ENCODE data around the gene LAMC1.

Gene LAMC1

DNA sequence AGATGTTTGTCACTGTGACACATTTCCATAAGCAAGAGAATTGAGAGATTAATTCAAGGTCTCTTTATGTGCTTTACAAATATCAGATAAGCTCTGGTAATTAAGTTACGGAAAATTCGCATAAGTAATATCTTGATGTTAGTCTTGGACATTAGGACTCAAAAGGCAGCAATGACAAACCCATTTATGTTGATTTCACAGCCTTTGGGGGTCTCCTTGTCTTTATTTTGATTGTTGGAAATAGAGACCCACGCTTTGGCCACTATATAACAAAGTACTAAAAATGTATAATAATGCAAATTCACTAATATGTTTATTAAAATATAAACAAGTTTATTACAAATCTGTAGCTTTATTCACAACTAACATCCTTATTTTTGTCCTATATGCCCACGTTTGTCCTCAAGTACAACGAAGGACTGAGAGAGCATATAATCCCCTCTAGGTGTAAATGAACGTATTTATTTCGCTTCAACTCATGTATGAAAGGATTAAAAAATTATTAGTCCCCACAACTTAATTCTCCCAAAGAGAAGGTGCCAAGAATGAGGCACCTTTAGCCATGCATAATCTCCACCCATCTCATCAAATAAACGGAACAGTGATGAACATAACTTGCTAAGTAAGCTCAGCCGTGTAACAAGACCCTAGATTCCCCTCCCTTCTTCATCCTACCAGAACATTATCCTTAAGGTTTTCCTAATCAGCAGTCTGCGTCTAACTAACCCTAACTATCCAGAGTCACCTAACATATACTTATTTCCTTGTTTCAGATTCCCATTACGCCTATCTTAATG is 1.6 kb upstream of the LAMC1 start:
- DNase-seq, result no peak

DNA sequence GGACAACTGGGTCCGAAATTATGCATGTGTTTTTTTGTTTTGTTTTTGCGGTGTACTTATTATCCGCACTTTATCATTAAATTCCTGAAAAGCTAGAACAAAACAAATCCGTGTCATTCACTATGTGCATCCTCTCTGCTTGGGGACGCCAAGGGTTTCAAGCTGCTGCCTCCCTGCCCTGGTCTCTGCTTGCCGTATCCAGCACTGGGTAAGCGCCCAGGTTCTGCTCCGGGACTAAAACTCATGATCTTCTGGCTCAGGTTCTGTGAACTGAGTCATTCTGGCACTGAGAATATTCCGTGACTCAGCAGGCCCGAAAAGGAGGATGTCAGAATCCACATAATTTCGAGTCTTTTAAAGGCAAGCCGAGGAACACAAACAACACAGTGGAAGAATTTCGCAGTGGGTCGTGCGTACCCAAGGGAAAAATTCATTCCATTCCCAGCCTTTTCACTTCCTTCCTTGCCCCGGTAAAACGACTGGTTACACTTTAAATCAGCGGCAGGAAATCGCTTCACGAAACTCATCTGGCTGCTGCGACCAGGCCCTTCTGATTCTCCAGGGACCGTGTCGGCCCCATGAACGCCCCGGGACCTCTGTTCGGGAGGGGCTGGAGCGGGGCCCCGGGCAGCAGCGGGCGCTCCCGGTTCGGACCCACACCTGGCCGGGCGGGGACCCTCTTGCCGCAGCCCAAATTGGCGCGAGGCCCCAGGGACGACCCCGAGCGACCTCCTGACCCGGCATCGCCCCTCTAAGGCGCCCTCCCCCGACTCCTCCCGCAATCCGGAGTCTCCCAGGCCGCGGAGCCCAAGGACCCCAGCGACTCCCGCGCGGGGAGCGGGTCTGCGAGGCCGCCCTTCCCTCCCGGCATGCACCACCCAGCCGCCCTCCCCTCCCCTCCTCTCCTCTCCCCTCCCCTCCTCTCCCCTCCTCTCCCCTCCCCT is 746 bp upstream of the LAMC1 start:
- DNase-seq, result peak; percentile 98

DNA sequence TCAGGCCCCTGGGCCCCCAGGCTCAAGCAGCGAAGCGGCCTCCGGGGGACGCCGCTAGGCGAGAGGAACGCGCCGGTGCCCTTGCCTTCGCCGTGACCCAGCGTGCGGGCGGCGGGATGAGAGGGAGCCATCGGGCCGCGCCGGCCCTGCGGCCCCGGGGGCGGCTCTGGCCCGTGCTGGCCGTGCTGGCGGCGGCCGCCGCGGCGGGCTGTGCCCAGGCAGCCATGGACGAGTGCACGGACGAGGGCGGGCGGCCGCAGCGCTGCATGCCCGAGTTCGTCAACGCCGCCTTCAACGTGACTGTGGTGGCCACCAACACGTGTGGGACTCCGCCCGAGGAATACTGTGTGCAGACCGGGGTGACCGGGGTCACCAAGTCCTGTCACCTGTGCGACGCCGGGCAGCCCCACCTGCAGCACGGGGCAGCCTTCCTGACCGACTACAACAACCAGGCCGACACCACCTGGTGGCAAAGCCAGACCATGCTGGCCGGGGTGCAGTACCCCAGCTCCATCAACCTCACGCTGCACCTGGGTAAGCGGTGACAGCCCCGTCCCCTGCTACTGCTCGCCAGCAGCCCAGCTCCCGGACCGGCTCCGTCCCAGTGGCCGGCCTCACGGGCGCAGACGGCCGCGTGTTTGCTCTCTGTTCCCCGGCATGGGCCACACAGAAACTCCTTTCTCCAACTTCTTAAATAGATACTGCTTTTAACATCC is 539 bp downstream of the LAMC1 start:
- DNase-seq, result peak; percentile 43

DNA sequence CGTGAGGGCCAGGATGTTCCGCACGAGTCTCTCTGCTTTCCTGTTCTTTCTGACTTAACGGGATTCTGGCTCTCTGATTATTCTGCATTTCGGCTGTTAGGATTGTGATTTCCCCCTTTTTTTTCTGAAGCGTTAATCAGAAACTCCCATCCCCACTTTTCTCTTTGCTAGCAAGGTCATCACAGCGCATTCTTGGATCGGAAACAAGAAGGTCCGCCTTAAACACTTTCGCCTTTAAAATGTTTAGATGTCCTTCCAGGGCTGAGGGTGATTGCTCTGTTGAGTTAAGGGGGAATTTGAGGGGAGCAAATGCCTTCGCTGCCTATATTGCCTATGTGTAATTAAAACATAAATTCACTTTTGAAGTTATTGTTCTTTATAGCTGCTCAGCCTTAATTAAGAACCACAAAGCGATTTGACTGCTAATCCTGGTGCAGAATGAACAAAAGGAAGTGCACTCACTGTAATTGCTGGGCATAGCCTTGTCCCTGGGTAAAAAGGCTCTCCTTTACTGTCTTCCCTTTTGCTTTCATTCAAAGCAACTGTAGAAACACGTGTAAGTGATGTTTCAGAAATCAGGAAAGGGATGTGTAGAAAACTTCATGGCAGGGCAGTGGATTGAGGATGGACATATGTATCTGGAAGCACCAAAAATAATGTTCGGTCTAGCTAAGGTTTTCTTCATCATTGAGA is 1.2 kb downstream of the LAMC1 start:
- no peak for DNase-seq

DNA sequence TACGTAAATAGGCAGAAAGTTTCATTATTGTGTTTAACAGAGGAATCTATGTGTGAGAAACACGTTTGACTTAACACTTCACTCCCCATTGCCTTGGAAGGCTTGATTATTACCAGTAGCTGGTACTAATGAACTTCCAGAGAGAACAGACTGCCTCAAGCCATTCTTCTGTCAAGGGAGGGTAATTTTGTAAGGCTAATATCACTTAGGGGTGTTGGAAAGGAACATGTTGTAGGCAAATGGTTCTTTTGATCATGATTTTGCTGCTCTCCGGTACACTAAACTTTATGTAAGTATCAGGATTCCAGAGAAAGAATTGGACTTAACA is 1.8 kb downstream of the LAMC1 start:
- no peak for DNase-seq

DNA sequence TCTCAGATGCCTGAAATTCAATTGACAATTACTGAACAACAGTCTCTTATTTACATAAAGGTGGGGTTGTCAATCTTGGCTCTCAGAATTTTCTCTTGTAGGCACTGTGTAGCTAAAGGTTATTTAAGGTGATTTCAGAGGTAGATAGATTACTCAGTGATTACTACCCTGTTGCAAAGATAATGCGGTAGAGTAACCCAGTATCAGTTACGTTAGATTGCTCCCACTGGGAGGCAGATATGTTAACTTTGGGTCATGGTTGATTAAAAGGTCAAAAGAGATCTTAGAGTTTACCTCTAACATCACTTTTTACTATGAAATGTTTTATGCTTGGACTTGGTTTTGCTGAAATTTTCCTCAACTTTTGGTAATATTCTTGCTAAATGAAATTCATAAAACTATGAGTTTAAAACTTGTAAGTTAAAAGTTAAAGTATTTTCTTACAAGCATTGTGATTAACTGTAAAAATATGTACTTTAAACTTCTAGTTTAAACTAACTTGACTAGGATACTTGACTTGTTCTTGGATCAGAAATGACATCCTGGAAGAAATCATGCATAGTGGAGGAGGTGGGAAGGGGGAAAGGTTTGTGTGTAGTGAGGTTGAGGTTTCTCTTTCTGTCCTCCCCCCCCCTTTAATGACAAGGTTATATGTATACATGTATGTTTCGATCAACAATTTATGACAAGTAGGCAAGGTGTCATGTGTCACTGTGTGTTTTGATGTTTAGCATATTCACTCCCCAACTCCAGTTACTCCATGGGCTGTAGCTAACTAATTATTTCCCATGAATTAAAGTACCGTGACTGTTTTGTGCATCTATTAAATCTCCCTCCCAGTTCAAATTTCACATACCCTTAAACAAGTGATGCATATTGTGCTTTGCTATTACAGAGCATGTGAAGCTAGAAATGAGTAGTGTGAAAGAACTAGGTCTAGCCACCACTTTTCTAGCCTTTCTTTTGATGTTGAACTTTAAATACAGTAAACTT is 2.9 kb downstream of the LAMC1 start:
- DNase-seq, result no peak

DNA sequence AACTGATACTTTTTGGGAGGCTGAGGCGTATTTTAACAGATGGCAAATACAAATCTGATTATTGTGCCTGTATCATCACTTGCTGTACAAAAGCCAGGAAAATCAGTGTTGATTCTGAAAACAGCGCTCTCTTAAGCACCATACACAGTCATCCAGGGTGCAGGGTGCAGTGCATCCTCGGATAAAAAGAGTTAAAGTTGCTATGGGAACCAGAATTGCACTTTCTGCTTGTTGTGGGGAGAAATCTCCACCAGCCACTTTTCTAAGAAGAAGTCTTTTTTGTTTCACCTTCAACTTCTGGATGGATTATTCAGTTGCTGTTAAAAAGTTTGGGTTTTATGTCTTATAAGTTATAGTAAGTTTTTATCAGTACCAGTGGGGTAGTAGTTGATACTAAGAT is 3.8 kb downstream of the LAMC1 start:
- DNase-seq, result no peak

DNA sequence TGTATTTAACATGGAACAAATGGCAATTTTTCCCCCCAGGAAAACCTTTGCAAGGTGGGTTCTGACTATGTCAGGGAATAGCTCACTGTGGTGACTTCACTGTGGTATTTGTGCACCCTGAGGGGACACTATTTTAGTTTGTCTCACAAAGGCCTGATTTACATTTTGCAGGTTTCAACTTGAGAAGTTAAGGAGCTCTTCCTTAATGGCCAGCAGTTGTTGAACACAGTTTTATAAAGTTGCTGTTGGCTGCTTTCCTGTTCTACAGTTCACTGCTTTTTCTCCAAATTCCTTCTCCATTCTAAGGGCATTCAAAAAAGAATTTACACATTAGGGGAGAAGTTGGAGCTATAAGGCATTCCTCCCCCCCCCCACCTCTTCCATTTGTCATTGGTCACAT is 4.6 kb downstream of the LAMC1 start:
- DNase-seq, result no peak

DNA sequence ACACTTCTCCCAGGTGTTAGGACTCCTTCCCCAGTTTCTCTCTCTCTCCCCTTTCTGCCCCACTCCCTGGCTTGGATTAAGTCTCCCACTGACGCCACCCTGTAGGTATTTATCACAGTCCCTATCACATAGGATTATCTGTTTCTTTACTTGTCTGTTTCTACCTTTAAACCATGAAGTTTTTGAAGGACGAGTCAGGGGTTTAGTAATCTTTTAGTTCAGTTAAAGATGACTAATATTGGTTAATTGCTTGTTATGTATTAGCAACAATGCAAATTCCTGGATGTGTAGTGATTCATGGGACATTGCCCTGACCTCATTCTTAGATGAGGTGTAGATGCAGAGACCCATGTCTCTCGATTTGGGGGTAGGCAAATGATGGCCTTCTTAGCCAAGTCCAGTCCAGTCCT is 6.4 kb downstream of the LAMC1 start:
- peak; percentile 80 for DNase-seq

DNA sequence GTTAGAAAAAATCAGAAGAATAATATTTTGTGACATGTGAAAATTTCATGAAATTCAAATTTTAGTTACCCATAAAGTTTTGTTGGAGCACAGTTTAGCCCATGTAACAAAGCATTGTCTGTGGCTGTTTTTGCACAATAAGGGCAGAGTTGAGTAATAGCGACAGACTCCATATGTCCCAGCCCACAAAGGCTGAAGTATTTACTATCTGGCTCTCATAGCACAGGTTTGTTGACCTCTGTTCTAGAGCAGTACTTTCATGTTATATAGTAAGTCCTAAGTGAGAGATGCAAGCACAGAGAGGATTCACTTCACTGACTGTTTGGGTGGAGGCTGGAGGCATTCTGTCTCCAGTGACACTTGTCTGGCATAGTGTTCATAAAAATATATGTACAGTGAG is 6.8 kb downstream of the LAMC1 start:
- peak; percentile 57 for DNase-seq

DNA sequence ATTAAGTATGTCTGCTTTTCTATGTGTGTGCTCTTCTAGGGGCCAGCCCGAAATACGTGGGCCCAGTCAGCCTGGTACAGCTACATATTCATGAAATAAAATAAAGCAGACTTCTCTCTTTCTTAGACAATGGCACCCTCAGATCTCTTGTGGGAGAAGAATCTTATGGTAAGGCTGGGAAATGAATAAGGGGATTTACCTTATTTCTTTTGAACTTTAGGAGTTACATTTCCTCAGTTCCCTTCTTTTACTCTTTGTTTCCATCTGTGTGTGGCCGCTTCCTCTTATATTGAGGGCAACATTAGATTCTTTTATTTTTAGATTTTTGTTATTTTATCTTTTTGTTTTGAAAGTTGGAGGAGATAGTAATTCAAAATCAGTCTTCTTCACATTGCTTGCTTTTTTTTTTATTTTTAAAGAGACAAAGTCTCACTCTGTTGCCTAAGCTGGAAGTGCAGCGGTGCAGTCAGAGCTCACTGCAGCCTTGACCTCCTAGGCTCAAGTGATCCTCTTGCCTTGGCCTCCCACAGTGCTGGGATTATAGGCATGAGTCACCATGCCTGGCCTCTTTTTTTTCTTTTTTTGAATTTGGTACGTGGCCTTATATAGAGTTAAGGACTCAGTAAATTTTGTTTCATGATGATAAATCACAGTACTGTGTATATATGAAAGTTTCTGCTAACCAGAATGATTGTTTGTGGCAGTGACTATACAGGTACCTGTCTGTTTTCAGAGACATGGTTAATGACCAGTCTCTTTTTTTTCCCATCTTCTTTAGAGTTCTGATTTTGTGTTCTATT is 9.1 kb downstream of the LAMC1 start:
- DNase-seq, result peak; percentile 32

DNA sequence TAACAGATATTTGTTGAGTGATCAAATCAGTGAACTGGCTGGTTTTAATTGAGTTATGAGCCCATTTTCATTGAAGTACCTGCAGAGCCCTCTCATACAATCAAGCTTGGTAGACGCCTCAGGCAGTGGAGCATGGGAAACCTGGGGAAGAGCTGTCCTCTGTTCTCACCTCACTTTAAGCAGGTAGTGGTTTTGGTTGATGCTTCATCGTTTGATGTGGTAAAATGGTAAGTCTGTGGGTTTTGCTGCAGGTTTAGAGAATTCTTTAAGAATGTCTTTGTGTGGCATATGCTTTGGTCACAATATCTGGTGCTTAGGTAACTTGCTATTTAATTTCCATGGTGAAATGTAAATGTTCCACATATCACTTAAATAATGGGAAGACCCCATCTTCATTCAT is 10.0 kb downstream of the LAMC1 start:
- no peak for DNase-seq

DNA sequence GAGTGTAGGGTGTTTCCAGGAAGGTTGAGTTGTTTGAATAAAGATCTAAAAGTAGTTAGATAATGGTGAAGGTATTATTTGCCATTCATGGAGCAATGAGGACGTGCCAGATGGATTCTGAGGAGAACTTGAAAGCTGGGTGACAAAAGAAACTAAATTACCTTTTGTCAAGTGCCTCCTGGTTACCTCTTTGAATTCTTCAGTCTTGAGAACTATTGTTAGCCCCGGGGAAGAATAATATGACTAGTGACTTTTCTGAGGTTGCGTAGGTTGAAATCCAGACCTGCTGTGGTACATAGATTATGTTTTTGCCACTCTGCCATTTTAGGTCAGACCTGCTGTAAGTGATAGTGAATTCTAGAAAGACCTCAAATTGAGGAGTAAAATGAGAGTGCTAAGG is 11.5 kb downstream of the LAMC1 start:
- no peak for DNase-seq

DNA sequence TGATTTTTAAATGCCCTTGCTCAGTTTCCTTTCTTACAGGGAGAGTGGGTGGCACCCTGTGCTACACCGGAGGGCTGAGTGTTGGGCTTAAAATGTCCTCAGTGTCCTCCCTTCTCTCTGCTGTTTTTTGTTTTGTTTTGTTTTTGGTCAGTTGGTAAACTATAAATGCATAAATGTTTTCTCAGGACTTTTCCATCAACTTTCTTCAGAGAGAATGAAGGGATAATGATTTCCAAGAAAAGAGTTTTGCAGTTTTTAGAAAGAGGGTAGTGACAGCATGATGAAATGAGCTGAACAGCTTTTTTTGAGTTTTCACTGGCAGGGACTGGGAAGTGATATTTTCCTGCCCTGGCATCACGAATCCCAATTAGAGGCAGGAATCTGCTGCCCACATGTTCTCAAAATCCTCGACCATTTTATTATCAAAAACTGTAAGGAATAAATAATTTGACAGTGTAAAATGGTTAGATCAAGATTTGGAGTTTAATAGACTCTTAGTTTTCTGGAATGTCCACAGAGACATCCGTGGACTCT is 15.2 kb downstream of the LAMC1 start:
- DNase-seq, result no peak

DNA sequence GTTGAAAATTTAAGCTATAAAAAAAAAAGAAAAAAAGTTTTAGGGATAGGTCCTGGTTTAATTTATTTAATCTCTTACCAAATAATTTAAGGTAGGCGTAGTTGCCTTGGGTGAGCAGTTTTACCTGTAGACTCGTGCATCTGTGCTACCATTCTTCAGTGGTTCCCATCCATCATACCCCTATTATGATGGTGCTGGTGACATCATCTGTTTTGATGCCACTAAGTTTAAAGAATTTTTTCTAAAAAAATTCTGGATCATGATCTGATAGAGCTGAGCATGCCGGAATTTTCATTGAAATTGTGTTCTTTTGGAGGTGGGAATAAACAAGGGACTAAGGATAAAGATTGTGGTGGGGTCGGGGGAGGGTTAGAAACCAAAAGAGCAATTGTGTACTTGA is 15.7 kb downstream of the LAMC1 start:
- DNase-seq, result no peak

DNA sequence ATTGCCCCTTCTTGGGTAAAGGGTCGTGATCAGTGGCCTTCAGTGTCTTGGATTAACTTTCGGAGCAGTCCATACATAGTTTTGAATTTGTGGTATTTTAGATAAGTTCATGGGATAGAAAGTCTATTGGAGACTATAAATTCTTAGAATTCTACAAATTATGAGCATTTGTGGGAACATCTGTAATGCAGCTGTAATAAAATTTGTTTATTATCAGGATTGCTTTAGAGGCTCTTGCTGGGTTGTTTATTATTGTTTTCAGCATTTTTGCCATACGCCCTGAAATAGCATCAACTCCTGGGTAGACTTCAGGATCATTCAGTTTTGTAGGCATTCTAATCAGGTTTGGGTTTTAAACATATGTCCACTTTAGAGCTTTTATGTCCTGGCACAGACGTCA is 16.1 kb downstream of the LAMC1 start:
- DNase-seq, result no peak

DNA sequence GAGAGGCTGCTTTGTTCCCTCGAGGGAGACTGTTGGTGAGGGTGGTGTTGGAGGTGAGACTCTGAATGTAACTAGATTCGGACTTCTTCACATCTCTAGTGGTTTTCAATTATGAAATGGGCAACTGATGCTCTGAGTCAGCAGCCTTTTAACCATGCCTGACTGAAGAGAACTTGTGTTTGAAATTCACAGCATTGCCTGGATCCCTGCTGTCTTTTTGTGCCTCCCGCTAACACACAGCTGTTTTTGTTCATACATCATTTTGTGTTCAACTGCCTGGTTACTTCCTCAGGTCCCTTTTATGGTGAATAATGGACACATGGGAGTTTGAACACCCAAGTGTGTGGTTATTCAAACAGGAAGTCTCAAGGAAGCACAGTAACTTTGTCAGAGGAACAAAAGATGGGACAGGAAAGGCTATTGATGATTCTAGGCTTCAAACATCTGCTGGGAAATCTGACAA is 16.8 kb downstream of the LAMC1 start:
- peak; percentile 91 for DNase-seq

DNA sequence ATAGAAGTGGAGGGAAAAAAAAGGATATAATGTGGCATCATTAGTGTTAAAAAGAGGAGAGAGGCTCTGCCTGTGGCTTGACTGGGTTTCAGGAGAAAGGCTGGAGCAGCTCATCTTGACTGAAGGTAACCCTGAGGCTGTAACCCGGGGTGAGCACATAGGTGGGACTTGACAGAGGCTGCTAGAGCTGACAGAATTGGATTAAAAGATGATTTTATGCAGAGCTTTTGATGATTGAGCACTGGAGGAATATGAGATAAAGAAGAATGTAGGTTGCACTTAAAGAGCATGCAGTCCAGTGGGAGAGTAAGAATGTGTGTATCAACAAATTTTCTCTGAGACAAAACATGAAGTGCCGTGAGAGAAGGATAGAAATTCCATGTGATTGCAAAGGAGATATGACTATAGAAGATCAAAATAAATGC is 17.3 kb downstream of the LAMC1 start:
- DNase-seq, result no peak

DNA sequence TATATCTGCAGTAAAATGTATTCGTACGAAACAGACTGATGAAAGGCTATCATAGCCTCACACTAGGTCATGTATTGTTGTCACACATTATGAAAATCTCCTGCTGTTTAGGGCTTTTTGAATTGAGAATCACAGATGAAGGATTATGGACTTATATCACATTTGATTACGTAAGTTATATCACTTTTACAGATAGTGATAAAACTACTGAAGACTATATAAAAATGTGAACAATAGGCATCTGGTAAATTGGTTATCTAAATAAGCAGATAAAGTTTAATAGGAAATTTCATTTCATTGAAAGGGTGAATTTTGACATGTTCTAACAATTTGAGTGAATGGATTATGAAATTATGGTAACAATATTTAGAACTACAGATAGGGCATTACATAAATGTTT is 20.0 kb downstream of the LAMC1 start:
- DNase-seq, result no peak

All from fibroblast of skin of abdomen (primary cell).